Epithelial cell of proximal tubule (primary cell): ENCODE results near the gene C2. TPM values are rescaled to one million over a fixed set of nuclear protein-coding genes. Genes with fewer than 3 reads are reported as not detected.
A peak's percentile ranks its signal among the peaks of the same experiment; 100 is the strongest.

ENCODE experiments used
- DNase-seq: peaks from one replicate; pipeline ENCODE4 v3.0.0-alpha.2; 2011; ENCODE audit warnings: low read depth
- H3K4me3 ChIP-seq: 2 replicates; pipeline ENCODE4 v1.5.1; 2011; ENCODE audit warnings: low read depth, mild to moderate bottlenecking, low read length
- total RNA-seq: library from RNA; depleted of rRNA; stranded (reverse); fragments of >200 nt; gene quantifications from 2 replicates; pipeline ENCODE4 v1.2.3, GENCODE V29; 2015
- TF ChIP-seq, protein P1 (sequence below): conservative IDR thresholded peaks from 2 replicates; pipeline ENCODE4 v1.5.1; 2012; ENCODE audit warnings: low read depth, mild to moderate bottlenecking, low read length

The C2 gene
- total RNA-seq, 1 donor from 2014 or later = not detected

DNA sequence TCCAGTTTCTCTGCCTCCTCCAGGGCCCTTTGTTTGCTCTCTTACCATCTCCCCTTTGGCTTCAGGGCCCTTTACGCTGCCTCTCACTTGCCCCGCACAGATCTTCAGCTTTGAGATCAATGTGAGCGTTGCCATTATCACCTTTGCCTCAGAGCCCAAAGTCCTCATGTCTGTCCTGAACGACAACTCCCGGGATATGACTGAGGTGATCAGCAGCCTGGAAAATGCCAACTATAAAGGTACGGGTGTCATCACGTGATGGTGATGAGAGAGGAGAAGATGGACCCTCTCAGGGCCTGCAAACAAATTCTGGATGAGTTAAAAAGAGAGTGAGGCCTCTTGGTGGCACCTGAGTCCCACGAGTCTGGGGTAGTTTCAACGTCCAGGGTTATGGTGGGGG, 8.3 kb downstream of the C2 start:
- TF ChIP-seq, protein P1, sequence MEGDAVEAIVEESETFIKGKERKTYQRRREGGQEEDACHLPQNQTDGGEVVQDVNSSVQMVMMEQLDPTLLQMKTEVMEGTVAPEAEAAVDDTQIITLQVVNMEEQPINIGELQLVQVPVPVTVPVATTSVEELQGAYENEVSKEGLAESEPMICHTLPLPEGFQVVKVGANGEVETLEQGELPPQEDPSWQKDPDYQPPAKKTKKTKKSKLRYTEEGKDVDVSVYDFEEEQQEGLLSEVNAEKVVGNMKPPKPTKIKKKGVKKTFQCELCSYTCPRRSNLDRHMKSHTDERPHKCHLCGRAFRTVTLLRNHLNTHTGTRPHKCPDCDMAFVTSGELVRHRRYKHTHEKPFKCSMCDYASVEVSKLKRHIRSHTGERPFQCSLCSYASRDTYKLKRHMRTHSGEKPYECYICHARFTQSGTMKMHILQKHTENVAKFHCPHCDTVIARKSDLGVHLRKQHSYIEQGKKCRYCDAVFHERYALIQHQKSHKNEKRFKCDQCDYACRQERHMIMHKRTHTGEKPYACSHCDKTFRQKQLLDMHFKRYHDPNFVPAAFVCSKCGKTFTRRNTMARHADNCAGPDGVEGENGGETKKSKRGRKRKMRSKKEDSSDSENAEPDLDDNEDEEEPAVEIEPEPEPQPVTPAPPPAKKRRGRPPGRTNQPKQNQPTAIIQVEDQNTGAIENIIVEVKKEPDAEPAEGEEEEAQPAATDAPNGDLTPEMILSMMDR = no peak
- no peak for DNase-seq
- no peak overlapping the region for H3K4me3 ChIP-seq

DNA sequence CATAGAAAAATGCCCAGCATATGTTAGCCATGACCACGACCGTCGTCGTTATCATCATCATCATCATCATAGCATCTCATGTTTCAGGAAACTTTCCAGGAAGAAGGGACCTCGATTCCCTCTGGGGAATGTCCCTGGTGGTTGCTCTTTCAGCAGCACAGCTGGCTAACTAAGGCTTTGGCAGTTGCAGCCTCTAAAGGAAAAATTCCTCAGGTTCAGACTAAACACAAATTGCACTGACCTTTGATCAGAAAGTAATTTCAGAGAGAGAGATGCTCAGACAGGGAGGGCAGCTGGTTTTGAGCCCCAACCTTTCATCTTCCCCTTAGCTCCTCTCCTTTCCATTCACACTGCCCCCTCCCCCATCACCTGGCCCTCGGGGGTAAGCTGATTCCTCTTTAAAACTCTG, 12.7 kb downstream of the C2 start:
- TF ChIP-seq, protein P1 = no peak
- no peak for DNase-seq
- no peak overlapping the region for H3K4me3 ChIP-seq

GRCh38 chr6:31943742-31944141, 16.2 kb downstream of the C2 start:
- no peak overlapping the region for H3K4me3 ChIP-seq
- TF ChIP-seq, protein P1 = no peak
- no peak for DNase-seq

DNA sequence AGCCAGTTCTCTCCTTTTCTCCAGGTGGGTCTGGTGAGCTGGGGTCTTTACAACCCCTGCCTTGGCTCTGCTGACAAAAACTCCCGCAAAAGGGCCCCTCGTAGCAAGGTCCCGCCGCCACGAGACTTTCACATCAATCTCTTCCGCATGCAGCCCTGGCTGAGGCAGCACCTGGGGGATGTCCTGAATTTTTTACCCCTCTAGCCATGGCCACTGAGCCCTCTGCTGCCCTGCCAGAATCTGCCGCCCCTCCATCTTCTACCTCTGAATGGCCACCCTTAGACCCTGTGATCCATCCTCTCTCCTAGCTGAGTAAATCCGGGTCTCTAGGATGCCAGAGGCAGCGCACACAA, 17.6 kb downstream of the C2 start:
- H3K4me3 ChIP-seq = peak overlapping the region; percentile 52
- no peak for DNase-seq
- TF ChIP-seq, protein P1 = no peak

GRCh38 chr6:31945507-31946369, 18.2 kb downstream of the C2 start, which contains the start of gene CFB:
TSS of gene CFB (plus strand) at chr6:31946095. CDS start at chr6:31946222, 127 bp downstream.
- peak; percentile 56 for DNase-seq
- H3K4me3 ChIP-seq = peak within 1 kb of the TSS; percentile 52

GRCh38 chr6:31946370-31946885, 18.9 kb downstream of the C2 start:
- TF ChIP-seq, protein P1 = no peak
- no peak for DNase-seq
- H3K4me3 ChIP-seq = peak overlapping the region; percentile 52

More at GRCh38 chr6:31945507-31946369, 18.2 kb downstream of the C2 start, which contains the start of gene CFB:
- TF ChIP-seq, protein P1 = no peak
